Activated naive CD4-positive, alpha-beta T cell treated with anti-CD3 and anti-CD28 coated beads for 36 hours (primary cell): ENCODE data around the gene LRRC2. TPM values are rescaled to one million over a fixed set of nuclear protein-coding genes. Genes with fewer than 3 reads are reported as not detected.

Experiments
- CTCF ChIA-PET: fragments of 350-600 bp; sonication (Branson Sonifier 250); formaldehyde crosslinking; loops from one replicate; lab custom pipeline; 2021; ENCODE audit warnings: antibody characterized with exemption; lab: Charles Lee
- DNase-seq: peaks from one replicate; pipeline ENCODE4 v3.0.0-alpha.2; 2020
- H3K27ac Mint-ChIP-seq: one replicate; pipeline ENCODE4 v1.8.0; 2021; ENCODE audit warnings: mild to moderate bottlenecking, mixed read lengths
- H3K27me3 Mint-ChIP-seq: one replicate; pipeline ENCODE4 v1.8.0; 2021; ENCODE audit warnings: low read depth, mixed read lengths
- H3K36me3 Mint-ChIP-seq: one replicate; pipeline ENCODE4 v1.8.0; 2021; ENCODE audit warnings: low read depth, mixed read lengths
- H3K4me1 Mint-ChIP-seq: one replicate; pipeline ENCODE4 v1.8.0; 2021; ENCODE audit warnings: low read depth, mixed read lengths
- H3K4me3 Mint-ChIP-seq: one replicate; pipeline ENCODE4 v1.8.0; 2021; ENCODE audit warnings: mild to moderate bottlenecking, moderate library complexity, mixed read lengths
- H3K9me3 Mint-ChIP-seq: one replicate; pipeline ENCODE4 v1.8.0; 2021; ENCODE audit warnings: mixed read lengths
- intact Hi-C: fragments of 100-400 bp; cut with micrococcal nuclease; formaldehyde crosslinking; loops from one replicate; pipeline ENCODE4 v1.15.1; 2023
- total RNA-seq, 2 experiments: library from RNA; stranded (reverse); gene quantifications; one replicate each; pipeline ENCODE4 v1.2.3, GENCODE V29; 2021

Gene LRRC2
- total RNA-seq, 2 experiments from 2014 or later, result not detected

DNA sequence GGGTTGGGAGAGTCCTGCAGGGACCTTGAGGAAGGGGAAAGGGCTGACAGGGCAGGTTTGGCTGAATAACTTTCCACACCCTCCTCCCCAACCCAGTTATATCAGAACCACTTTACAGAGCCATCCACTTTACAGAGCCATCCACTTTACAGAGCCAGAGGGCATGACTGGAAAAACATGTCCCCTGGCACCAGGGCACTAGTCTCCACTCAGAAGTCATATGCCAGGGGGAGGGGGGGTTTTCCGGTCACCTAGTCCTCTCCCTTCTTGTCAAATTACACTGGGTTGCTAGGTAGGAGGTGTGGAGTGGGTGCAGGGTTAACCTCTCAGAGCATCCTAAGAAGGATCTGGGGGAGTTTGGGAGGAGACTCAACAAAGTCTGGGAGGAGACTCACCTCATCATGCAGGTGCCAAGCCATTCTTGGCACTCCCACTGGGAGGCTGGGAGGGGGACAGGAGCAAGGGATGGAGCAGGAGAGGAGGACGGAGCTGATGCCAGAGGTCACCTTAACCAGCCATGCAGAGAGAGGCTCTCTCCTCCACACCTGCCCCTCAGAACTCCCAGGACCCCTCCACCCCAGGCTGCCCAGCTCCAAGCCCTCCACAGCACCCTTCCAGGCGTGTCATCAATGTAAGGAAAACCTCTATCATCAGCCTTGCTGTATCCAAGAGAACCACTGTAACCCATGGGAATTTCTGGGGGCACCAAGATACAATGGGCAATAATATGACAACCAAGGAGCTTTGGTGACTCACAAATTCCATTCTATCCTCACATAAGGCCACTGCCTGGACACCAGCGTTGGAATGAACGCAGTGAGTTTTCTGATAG is 1.7 kb downstream of the LRRC2 start:
- no peaks in the 10 kb centered on the region for H3K9me3 Mint-ChIP-seq
- no peak overlapping the region for H3K4me3 Mint-ChIP-seq
- no peaks in the 10 kb centered on the region for H3K36me3 Mint-ChIP-seq
- H3K27ac Mint-ChIP-seq, result no peak overlapping the region
- CTCF ChIA-PET, result interaction anchor here (0.9 to 2.1 kb wide), 3 partner anchors 71 to 76 kb away, joined by 3 to 9 read pairs (median 3); no protein-coding TSS in a partner anchor
- intact Hi-C loops, result no loop called here
- peaks cover 17% of the 10 kb centered on the region for H3K27me3 Mint-ChIP-seq
- DNase-seq, result no peak
- H3K4me1 Mint-ChIP-seq, result peaks cover 7% of the 10 kb centered on the region

DNA sequence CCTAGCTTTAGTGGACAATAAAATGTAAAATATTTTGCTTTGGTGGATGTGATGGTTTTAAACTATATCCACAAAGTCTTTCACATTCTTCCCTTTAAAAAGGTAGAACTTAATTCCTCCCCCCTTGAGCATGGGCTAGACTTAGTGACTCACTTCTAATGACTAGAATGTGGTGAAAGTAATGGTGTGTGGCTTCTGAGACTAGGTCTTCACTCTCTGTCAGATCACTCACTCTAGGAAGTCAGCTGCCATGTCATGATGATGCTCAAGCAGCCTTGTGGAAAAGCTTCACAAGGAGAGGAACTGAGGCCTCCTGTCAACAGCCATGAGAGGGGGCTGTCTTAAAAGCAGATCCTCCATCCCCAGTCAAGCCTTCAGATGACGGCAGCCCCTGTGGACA is 4.2 kb downstream of the LRRC2 start:
- intact Hi-C loops, result no loop called here
- H3K36me3 Mint-ChIP-seq, result no peaks in the 10 kb centered on the region
- peaks cover 17% of the 10 kb centered on the region for H3K4me1 Mint-ChIP-seq
- H3K9me3 Mint-ChIP-seq, result no peaks in the 10 kb centered on the region
- H3K27ac Mint-ChIP-seq, result no peak overlapping the region
- no peak overlapping the region for H3K4me3 Mint-ChIP-seq
- peaks cover 16% of the 10 kb centered on the region for H3K27me3 Mint-ChIP-seq
- CTCF ChIA-PET, result interaction anchor here (0.6 to 6.9 kb wide), 3 partner anchors 66 to 366 kb away, joined by 3 to 103 read pairs (median 4); no protein-coding TSS in a partner anchor
- no peak for DNase-seq

GRCh38 chr3:46561511-46561910 is 4.6 kb downstream of the LRRC2 start:
- CTCF ChIA-PET, result interaction anchor here (0.6 to 6.9 kb wide), 3 partner anchors 66 to 367 kb away, joined by 3 to 103 read pairs (median 4); no protein-coding TSS in a partner anchor

GRCh38 chr3:46559091-46559704 is 6.9 kb downstream of the LRRC2 start:
- intact Hi-C loops, result loop anchor here (2.0 kb wide), 1 partner anchor 20 kb away; no protein-coding TSS in a partner anchor
- peaks cover 3% of the 10 kb centered on the region for H3K27me3 Mint-ChIP-seq
- H3K4me1 Mint-ChIP-seq, result peaks cover 10% of the 10 kb centered on the region
- no peak overlapping the region for H3K27ac Mint-ChIP-seq
- CTCF ChIA-PET, result interaction anchor here (0.8 to 6.9 kb wide), 10 partner anchors 8 to 115 kb away, joined by 3 to 103 read pairs (median 7); no protein-coding TSS in a partner anchor
- no peak for DNase-seq
- no peak overlapping the region for H3K4me3 Mint-ChIP-seq
- no peaks in the 10 kb centered on the region for H3K9me3 Mint-ChIP-seq
- no peaks in the 10 kb centered on the region for H3K36me3 Mint-ChIP-seq

More at GRCh38 chr3:46561511-46561910, 4.6 kb downstream of the LRRC2 start:
- no peaks in the 10 kb centered on the region for H3K36me3 Mint-ChIP-seq
- no peak overlapping the region for H3K4me3 Mint-ChIP-seq
- H3K4me1 Mint-ChIP-seq, result peaks cover 17% of the 10 kb centered on the region
- H3K27ac Mint-ChIP-seq, result no peak overlapping the region
- DNase-seq, result no peak
- no peaks in the 10 kb centered on the region for H3K9me3 Mint-ChIP-seq
- peaks cover 16% of the 10 kb centered on the region for H3K27me3 Mint-ChIP-seq
- intact Hi-C loops, result no loop called here

GRCh38 chr3:46558184-46559043 is 7.7 kb downstream of the LRRC2 start:
- H3K36me3 Mint-ChIP-seq, result no peaks in the 10 kb centered on the region
- H3K4me1 Mint-ChIP-seq, result peaks cover 10% of the 10 kb centered on the region
- peak overlapping the region; percentile 69 for H3K4me3 Mint-ChIP-seq
- no peak overlapping the region for H3K27ac Mint-ChIP-seq
- CTCF ChIA-PET, result interaction anchor here (0.8 to 6.9 kb wide), 14 partner anchors 9 to 135 kb away, joined by 3 to 103 read pairs (median 7); partner anchors contain the start of genes ALS2CL and RTP3
- DNase-seq, result peak; percentile 82
- peaks cover 3% of the 10 kb centered on the region for H3K27me3 Mint-ChIP-seq
- intact Hi-C loops, result loop anchor here (1.0 to 2.0 kb wide), 4 partner anchors 20 to 72 kb away; no protein-coding TSS in a partner anchor
- H3K9me3 Mint-ChIP-seq, result no peaks in the 10 kb centered on the region

DNA sequence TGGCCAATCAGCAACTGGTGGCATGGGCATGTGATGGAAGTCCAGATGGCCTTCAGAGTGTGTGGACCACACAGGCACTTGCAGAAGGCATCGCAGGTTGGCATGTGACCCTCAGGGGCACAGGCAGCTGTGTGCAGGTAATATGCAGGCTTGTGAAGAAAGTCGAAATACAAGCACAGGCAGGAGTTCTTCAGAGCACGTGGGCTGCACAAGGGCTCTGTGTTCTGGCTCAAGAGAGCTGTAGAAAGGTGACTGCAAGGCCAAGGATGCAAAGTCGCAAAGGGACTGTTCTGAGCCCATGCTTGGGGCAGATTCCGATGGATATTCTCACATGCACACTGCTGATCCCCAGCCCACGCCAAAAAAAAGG is 8.3 kb downstream of the LRRC2 start:
- peaks cover 3% of the 10 kb centered on the region for H3K27me3 Mint-ChIP-seq
- intact Hi-C loops, result loop anchor here (1.0 to 2.0 kb wide), 4 partner anchors 19 to 73 kb away; no protein-coding TSS in a partner anchor
- CTCF ChIA-PET, result interaction anchor here (1.0 to 6.9 kb wide), 10 partner anchors 9 to 136 kb away, joined by 3 to 103 read pairs (median 8); partner anchors contain the start of genes ALS2CL and RTP3
- no peak overlapping the region for H3K4me3 Mint-ChIP-seq
- H3K4me1 Mint-ChIP-seq, result peaks cover 10% of the 10 kb centered on the region
- no peaks in the 10 kb centered on the region for H3K9me3 Mint-ChIP-seq
- H3K36me3 Mint-ChIP-seq, result no peaks in the 10 kb centered on the region
- H3K27ac Mint-ChIP-seq, result no peak overlapping the region
- DNase-seq, result no peak

GRCh38 chr3:46553154-46553553 is 12.9 kb downstream of the LRRC2 start:
- no peak overlapping the region for H3K4me3 Mint-ChIP-seq
- H3K4me1 Mint-ChIP-seq, result peaks cover 10% of the 10 kb centered on the region
- no peaks in the 10 kb centered on the region for H3K36me3 Mint-ChIP-seq
- DNase-seq, result no peak
- intact Hi-C loops, result no loop called here
- H3K9me3 Mint-ChIP-seq, result no peaks in the 10 kb centered on the region
- no peaks in the 10 kb centered on the region for H3K27me3 Mint-ChIP-seq
- no peak overlapping the region for H3K27ac Mint-ChIP-seq
- CTCF ChIA-PET, result interaction anchor here (0.6 kb wide), 1 partner anchor 1068 kb away, joined by 4 read pairs; no protein-coding TSS in a partner anchor

- CTCF ChIA-PET, result interaction anchor here (0.6 kb wide), 1 partner anchor 1069 kb away, joined by 4 read pairs; no protein-coding TSS in a partner anchor
- DNase-seq, result no peak
- intact Hi-C loops, result no loop called here
- H3K27me3 Mint-ChIP-seq, result no peaks in the 10 kb centered on the region
- H3K36me3 Mint-ChIP-seq, result no peaks in the 10 kb centered on the region
- H3K4me1 Mint-ChIP-seq, result peaks cover 7% of the 10 kb centered on the region
- no peaks in the 10 kb centered on the region for H3K9me3 Mint-ChIP-seq
- no peak overlapping the region for H3K27ac Mint-ChIP-seq
- no peak overlapping the region for H3K4me3 Mint-ChIP-seq
Measured at GRCh38 chr3:46552538-46552937, 13.6 kb downstream of the LRRC2 start.

- H3K4me3 Mint-ChIP-seq, result no peak overlapping the region
- intact Hi-C loops, result no loop called here
- CTCF ChIA-PET, result interaction anchor here (0.7 to 1.4 kb wide), 2 partner anchors 31 to 63 kb away, joined by 4 to 6 read pairs; no protein-coding TSS in a partner anchor
Measured at GRCh38 chr3:46551615-46552014, 14.5 kb downstream of the LRRC2 start.

DNA sequence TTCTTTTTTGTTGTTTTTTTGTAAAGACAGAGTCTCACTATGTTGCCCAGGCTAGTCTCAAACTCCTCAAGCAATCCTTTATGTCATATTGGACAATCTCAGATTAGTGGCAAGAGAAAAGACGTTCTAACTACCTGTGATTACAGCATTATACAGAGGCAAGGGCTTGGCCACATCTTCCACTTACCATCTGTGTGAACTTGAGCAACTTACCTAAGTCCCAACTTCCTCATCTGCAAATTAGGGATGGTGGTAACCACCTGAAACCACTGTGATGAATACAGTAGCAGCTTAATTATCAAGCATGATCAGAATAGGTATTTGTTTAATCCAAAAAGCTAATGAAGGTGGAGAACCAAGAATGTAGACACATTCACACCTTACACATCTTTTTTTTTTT is 16.1 kb downstream of the LRRC2 start:
- Mint-ChIP-seq H3K27me3 (no peaks in the 10 kb centered on the region), H3K27ac (no peak overlapping the region), H3K9me3 (no peaks in the 10 kb centered on the region), H3K4me1 (peaks cover 16% of the 10 kb centered on the region), H3K4me3 (no peak overlapping the region), H3K36me3 (no peaks in the 10 kb centered on the region)
- no peak for DNase-seq
- intact Hi-C loops, result no loop called here
- CTCF ChIA-PET, result interaction anchor here (0.6 to 3.5 kb wide), 3 partner anchors 8 to 61 kb away, joined by 3 to 22 read pairs (median 8); no protein-coding TSS in a partner anchor

More at GRCh38 chr3:46551615-46552014, 14.5 kb downstream of the LRRC2 start:
- peaks cover 10% of the 10 kb centered on the region for H3K4me1 Mint-ChIP-seq
- H3K27me3 Mint-ChIP-seq, result no peaks in the 10 kb centered on the region
- no peaks in the 10 kb centered on the region for H3K9me3 Mint-ChIP-seq
- H3K27ac Mint-ChIP-seq, result no peak overlapping the region
- no peaks in the 10 kb centered on the region for H3K36me3 Mint-ChIP-seq
- DNase-seq, result no peak

GRCh38 chr3:46549408-46549904 is 16.6 kb downstream of the LRRC2 start:
- Mint-ChIP-seq H3K4me1 (peaks cover 16% of the 10 kb centered on the region), H3K36me3 (no peaks in the 10 kb centered on the region), H3K9me3 (no peaks in the 10 kb centered on the region), H3K27me3 (no peaks in the 10 kb centered on the region), H3K27ac (no peak overlapping the region), H3K4me3 (no peak overlapping the region)
- intact Hi-C loops, result no loop called here
- DNase-seq, result peak; percentile 35
- CTCF ChIA-PET, result interaction anchor here (0.6 to 3.5 kb wide), 4 partner anchors 9 to 80 kb away, joined by 3 to 22 read pairs (median 6); no protein-coding TSS in a partner anchor
